GM19025 (cell line): ENCODE measurements around the gene ZCCHC8.
"Not testable (repeated sequence)": the region's sequence is repeated elsewhere in the genome, so short reads cannot be mapped to it uniquely, and the experiment has no call there.

ENCODE experiments used
- ATAC-seq: cut with Tn5 transposase; IDR thresholded peaks from one replicate; pipeline ENCODE4 v1.9.1; 2021; ENCODE audit warnings: mild to moderate bottlenecking, low read depth, moderate library complexity; ENCODE audit not compliant: unreplicated experiment

The ZCCHC8 gene

DNA sequence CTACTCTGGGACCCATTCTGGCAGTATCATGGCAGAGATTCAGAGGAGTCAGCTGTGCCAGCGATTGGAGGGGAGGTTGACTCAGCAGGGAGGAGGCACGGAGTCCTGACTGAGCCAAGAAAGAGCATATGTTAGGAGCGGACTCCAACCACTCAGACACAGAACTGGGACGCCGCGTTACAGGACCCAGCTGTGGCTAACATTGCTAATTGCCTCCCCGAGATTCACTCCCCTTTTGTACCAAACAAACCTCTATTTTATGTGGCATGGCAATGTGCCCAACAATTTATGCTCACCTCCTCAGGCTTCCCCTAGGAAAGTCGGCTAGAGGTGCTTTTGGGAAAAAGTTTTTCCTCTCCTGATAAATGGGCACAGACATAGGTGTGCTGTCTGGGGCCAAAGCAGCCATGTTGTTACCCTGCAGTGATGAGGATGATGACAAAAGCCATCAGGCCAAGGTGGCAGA is 63.0 kb downstream of the ZCCHC8 start:
- no peak for ATAC-seq

GRCh38 chr12:122435186-122435585 is 65.5 kb downstream of the ZCCHC8 start:
- ATAC-seq: no peak

GRCh38 chr12:122429043-122429442 is 71.7 kb downstream of the ZCCHC8 start:
- not testable (repeated sequence) for ATAC-seq

DNA sequence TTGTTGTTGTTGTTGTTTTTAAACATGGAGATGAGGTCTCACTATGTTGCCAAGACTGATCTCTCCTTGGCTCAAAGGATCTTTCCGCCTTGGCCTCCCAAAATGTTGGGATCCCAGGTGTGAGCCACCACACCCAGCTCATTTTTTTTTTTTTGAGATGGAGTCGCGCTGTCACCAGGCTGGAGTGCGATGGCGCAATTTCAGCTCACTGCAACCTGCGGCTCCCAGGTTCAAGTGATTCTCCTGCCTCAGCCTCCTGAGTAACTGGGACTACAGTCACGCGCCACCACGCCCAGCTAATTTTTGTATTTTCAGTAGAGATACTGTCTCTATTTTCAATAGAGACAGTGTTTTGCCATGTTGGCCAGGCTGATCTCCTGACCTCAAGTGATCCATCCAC is 73.3 kb downstream of the ZCCHC8 start:
- no peak for ATAC-seq

- ATAC-seq: no peak
Measured at GRCh38 chr12:122423258-122424165, 77.2 kb downstream of the ZCCHC8 start.

GRCh38 chr12:122422730-122423257 is 77.9 kb downstream of the ZCCHC8 start:
- ATAC-seq: no peak

DNA sequence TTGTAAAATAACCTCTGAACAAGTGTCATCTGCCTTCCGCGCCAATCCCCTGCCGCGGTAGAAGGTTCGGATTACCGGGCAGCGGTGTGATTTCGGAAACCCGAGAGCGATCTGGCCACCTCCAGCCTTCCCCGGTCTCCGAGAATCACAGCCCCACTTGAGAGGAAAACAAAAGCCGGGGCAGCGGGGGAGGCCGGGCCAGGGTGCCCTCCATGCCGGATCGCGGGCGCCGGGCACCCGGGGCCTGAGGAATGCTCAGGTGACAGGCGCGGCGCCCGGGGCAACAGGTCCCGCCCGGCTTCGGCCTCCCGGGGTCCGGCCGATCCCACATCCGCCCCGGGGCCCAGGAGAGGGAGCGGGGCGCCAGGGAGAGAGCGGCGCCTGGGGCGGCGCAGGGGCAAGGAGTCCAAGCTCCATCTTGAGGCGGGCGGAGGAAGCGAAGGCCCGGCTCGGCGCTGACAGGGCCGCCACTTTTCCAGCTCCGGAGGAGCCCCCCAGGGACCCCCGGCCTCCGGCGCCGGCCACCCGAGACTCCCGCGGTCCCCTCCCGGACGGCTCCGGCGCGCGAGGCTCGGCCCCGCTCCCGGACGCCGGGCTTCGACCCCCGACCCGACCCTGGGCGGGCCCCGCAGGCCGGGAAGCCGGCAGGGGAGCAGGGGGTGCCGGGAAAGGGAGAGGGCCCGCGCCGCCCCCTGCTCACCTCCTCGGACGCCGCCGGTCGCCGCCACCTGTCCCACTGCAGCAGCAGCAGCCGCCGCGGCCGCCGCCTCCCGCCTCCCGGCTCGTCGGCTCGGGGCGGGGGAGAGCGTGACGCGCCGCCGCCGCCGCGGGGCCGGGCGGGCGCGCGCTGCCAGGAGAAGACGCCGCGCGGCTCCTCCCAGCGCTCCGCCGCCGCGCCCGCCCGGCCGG is 78.7 kb downstream of the ZCCHC8 start, which contains the start of gene CLIP1:
CLIP1 (minus strand) TSS at position 849 of the 909 bp plus-strand sequence. CDS start 42,217 bp downstream, outside the sequence.
- ATAC-seq: peak; percentile 68
